ENCODE results near the gene BDH1. TPM values are rescaled to one million over a fixed set of nuclear protein-coding genes. Genes with fewer than 3 reads are reported as not detected.

The BDH1 gene
- total RNA-seq, 1 donor, result 0.99 TPM

- no peak overlapping the region for H3K4me3 ChIP-seq (ENCODE audit: low read depth, low read length)
- no peak for TF ChIP-seq CTCF (IDR thresholded peaks at IDR 0.05; ENCODE audit: insufficient read depth, low read length)
- no peak for DNase-seq (ENCODE audit: low read depth)
Measured at GRCh38 chr3:197491923-197492664, 63.7 kb downstream of the BDH1 start.

- DNase-seq (ENCODE audit: low read depth), result no peak
- TF ChIP-seq CTCF (IDR thresholded peaks at IDR 0.05; ENCODE audit: insufficient read depth, low read length), result no peak
- no peak overlapping the region for H3K4me3 ChIP-seq (ENCODE audit: low read depth, low read length)
Measured at GRCh38 chr3:197491478-197491877, 64.3 kb downstream of the BDH1 start.

- H3K4me3 ChIP-seq (ENCODE audit: low read depth, low read length), result no peak overlapping the region
- DNase-seq (ENCODE audit: low read depth), result peak; percentile 62
- peak; percentile 15 for TF ChIP-seq CTCF (IDR thresholded peaks at IDR 0.05; ENCODE audit: insufficient read depth, low read length)
Measured at GRCh38 chr3:197490098-197491058, 65.4 kb downstream of the BDH1 start.

GRCh38 chr3:197487911-197488391, 67.8 kb downstream of the BDH1 start:
- TF ChIP-seq CTCF (IDR thresholded peaks at IDR 0.05; ENCODE audit: insufficient read depth, low read length), result no peak
- no peak overlapping the region for H3K4me3 ChIP-seq (ENCODE audit: low read depth, low read length)
- DNase-seq (ENCODE audit: low read depth), result peak; percentile 90

DNA sequence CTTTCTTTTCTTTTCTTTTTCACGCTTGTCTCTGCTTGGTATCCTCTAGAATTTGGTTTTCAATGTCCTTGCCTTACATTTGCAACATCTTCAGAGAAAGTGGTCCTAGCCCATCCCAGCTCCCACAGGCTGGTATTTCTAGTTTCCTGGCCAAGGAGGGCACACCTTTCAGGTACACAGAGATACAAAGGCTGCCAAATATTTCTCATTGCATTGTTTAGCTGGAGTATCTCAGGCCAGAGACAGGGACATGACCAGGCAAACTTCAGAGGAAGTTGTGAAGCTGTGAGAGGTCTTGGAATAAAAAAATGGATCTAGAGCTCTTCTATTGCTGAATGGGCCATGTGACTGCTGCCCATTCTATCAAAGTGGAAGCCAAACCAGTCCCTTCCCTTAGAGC, 68.9 kb downstream of the BDH1 start:
- TF ChIP-seq CTCF (IDR thresholded peaks at IDR 0.05; ENCODE audit: insufficient read depth, low read length), result no peak
- DNase-seq (ENCODE audit: low read depth), result no peak
- no peak overlapping the region for H3K4me3 ChIP-seq (ENCODE audit: low read depth, low read length)

DNA sequence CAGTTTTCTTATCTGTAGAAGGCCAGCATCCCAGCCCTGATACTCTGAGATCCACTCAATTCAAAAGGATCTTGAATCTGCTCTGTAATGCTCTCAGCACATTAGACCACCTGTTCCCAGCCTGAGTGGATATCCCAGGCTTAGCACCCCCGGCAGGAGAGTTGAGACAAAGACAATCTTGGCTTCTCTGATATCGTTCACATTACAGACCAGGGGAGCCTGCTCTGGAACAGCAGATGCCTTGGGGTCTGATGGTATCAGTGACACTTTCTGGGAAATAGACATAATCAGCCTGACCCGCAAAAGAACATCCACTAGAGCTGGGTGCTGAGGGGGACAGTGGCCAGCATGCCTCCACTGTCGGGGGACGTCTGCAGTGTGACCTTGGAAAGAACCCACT, 70.6 kb downstream of the BDH1 start:
- H3K4me3 ChIP-seq (ENCODE audit: low read depth, low read length), result no peak overlapping the region
- no peak for TF ChIP-seq CTCF (IDR thresholded peaks at IDR 0.05; ENCODE audit: insufficient read depth, low read length)
- DNase-seq (ENCODE audit: low read depth), result no peak
